Thyroid gland (tissue), 4 donors: ENCODE results near the gene IWS1.

Experiments
- POLR2A ChIP-seq, 2 donors: fragments of 450-650 bp; IDR thresholded peaks; one replicate each; pipeline ENCODE4 v1.6.1; 2017; ENCODE audit warnings: antibody characterized with exemption in 2 of 2, mild to moderate bottlenecking in 2 of 2, moderate library complexity in 1 of 2
- TF ChIP-seq, protein P1 (sequence below), 6 experiments: fragments of 200-600 bp in 3 of 6; fragments of 450-650 bp in 3 of 6; sonication (generic) in 3 of 6; IDR thresholded peaks; one replicate each; pipeline ENCODE4 v1.5.1; 2016 to 2019; ENCODE audit warnings: antibody characterized with exemption in 6 of 6, mild to moderate bottlenecking in 2 of 6, inconsistent platforms in 1 of 6, moderate library complexity in 1 of 6

DNA sequence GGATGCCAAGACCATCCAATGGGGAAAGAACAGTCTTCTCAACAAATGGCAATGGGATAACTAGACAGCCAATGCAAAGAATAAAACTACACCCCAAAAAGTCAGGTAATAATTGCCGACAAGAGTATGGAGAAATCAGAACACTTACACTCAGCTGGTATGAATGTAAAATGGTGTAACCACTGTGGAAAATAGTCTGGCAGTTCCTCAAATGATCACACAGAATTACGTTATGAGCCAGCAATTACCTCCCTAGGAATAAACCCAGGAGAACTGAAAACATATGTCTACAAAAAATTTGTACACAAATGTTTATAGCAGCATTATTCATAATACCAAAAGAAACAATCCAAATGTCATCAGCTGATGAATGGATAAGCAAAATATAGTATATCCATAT is 8.8 kb downstream of the IWS1 start:
- TF ChIP-seq, protein P1, sequence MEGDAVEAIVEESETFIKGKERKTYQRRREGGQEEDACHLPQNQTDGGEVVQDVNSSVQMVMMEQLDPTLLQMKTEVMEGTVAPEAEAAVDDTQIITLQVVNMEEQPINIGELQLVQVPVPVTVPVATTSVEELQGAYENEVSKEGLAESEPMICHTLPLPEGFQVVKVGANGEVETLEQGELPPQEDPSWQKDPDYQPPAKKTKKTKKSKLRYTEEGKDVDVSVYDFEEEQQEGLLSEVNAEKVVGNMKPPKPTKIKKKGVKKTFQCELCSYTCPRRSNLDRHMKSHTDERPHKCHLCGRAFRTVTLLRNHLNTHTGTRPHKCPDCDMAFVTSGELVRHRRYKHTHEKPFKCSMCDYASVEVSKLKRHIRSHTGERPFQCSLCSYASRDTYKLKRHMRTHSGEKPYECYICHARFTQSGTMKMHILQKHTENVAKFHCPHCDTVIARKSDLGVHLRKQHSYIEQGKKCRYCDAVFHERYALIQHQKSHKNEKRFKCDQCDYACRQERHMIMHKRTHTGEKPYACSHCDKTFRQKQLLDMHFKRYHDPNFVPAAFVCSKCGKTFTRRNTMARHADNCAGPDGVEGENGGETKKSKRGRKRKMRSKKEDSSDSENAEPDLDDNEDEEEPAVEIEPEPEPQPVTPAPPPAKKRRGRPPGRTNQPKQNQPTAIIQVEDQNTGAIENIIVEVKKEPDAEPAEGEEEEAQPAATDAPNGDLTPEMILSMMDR (IDR thresholded peaks at IDR 0.05), result no peak
- no peak for TF ChIP-seq POLR2A (IDR thresholded peaks at IDR 0.05)
